NCI-H2171 treated with DMSO at 0.1 percent for 48 hours (cell line): ENCODE measurements around the gene HPDL.

Source experiments
- DNase-seq: peaks from one replicate; lab custom pipeline; 2025; lab: John Stamatoyannopoulos, UW

Gene HPDL

GRCh38 chr1:45322486-45323040, 4.1 kb upstream of the HPDL start:
- no peak for DNase-seq

GRCh38 chr1:45325851-45326506, 716 bp upstream of the HPDL start:
- DNase-seq, result no peak

GRCh38 chr1:45327644-45328515, 1.2 kb downstream of the HPDL start:
- DNase-seq, result peak; percentile 30

GRCh38 chr1:45328680-45329079, 2.0 kb downstream of the HPDL start:
- DNase-seq, result no peak

- DNase-seq, result no peak
Measured at GRCh38 chr1:45329445-45329844, 2.8 kb downstream of the HPDL start.

GRCh38 chr1:45331436-45332345, 5.0 kb downstream of the HPDL start:
- DNase-seq, result no peak

- DNase-seq, result no peak
Measured at GRCh38 chr1:45332346-45332720, 5.6 kb downstream of the HPDL start.

- no peak for DNase-seq
Measured at GRCh38 chr1:45334308-45335245, 7.9 kb downstream of the HPDL start.

- no peak for DNase-seq
Measured at GRCh38 chr1:45335855-45336324, 9.2 kb downstream of the HPDL start.

GRCh38 chr1:45337630-45338325, 11.1 kb downstream of the HPDL start:
- DNase-seq, result no peak

- peak; percentile 95 for DNase-seq
Measured at GRCh38 chr1:45339789-45340558, 13.3 kb downstream of the HPDL start, which contains the start of the genes MUTYH and TOE1. MUTYH (minus strand) TSS chr1:45340440; CDS start chr1:45334505, 5,935 bp downstream. TOE1 (plus strand) TSS chr1:45340170; CDS start chr1:45340253, 83 bp downstream.

GRCh38 chr1:45340816-45341466, 14.2 kb downstream of the HPDL start:
- peak; percentile 46 for DNase-seq

GRCh38 chr1:45344499-45344898, 17.8 kb downstream of the HPDL start:
- DNase-seq, result no peak

- DNase-seq, result no peak
Measured at GRCh38 chr1:45345014-45345413, 18.3 kb downstream of the HPDL start.

GRCh38 chr1:45346473-45346872, 19.8 kb downstream of the HPDL start:
- DNase-seq, result no peak

- DNase-seq, result no peak
Measured at GRCh38 chr1:45348020-45348419, 21.3 kb downstream of the HPDL start.

GRCh38 chr1:45348609-45348965, 21.9 kb downstream of the HPDL start:
- no peak for DNase-seq

- no peak for DNase-seq
Measured at GRCh38 chr1:45348966-45349677, 22.4 kb downstream of the HPDL start.
